OCI-LY7 (cell line): ENCODE measurements around the gene TMEM182. TPM values are rescaled to one million over a fixed set of nuclear protein-coding genes. Genes with fewer than 3 reads are reported as not detected.

ENCODE experiments used
- BruUV-seq: library from RNA; stranded (reverse); fragments of 400-500 nt; replicated peaks from 2 replicates; lab custom pipeline; 2021; lab: Mats Ljungman, UMichigan
- CTCF ChIA-PET: fragments of 300-600 bp; sonication (Branson Sonifier 250); formaldehyde crosslinking; loops from one replicate; lab custom pipeline; 2022; ENCODE audit warnings: antibody characterized with exemption; ENCODE audit not compliant: unreplicated experiment; lab: Charles Lee
- POLR2A ChIA-PET: fragments of 300-600 bp; sonication (Branson Sonifier 250); formaldehyde crosslinking; loops from one replicate; lab custom pipeline; 2022; ENCODE audit warnings: antibody characterized with exemption; lab: Charles Lee
- DNase-seq: peaks from one replicate; pipeline ENCODE4 v3.0.0-alpha.2; 2015; ENCODE audit warnings: low spot score
- H2AFZ ChIP-seq: fragments of 200-600 bp; sonication (generic), shearing (Covaris generic); 2 replicates; pipeline ENCODE4 v1.6.1; 2014; ENCODE audit warnings: mild to moderate bottlenecking, antibody characterized with exemption, low read length, moderate library complexity
- H3K27ac ChIP-seq: fragments of 200-600 bp; sonication (generic); 2 replicates; pipeline ENCODE4 v1.5.1; 2014; ENCODE audit warnings: mixed run types, low read depth, mild to moderate bottlenecking, moderate library complexity, low read length, inconsistent platforms; ENCODE audit not compliant: poor library complexity, severe bottlenecking
- H3K36me3 ChIP-seq: fragments of 200-600 bp; sonication (generic); 2 replicates; pipeline ENCODE4 v1.6.1; 2014; ENCODE audit warnings: mild to moderate bottlenecking, antibody characterized with exemption, low read length, moderate library complexity, mixed read lengths; ENCODE audit not compliant: insufficient read depth
- H3K4me1 ChIP-seq: fragments of 200-600 bp; sonication (generic); 2 replicates; pipeline ENCODE4 v1.5.1; 2014; ENCODE audit warnings: mild to moderate bottlenecking, low read length; ENCODE audit not compliant: insufficient read depth, poor library complexity, severe bottlenecking
- H3K4me2 ChIP-seq: fragments of 200-600 bp; sonication (generic); 2 replicates; pipeline ENCODE4 v1.6.1; 2014; ENCODE audit warnings: mild to moderate bottlenecking, low read length
- H3K4me3 ChIP-seq: fragments of 200-600 bp; sonication (generic); 2 replicates; pipeline ENCODE4 v1.5.1; 2014; ENCODE audit warnings: mild to moderate bottlenecking, low read depth, low read length; ENCODE audit not compliant: poor library complexity, severe bottlenecking
- H3K79me2 ChIP-seq: fragments of 200-600 bp; sonication (generic); 2 replicates; pipeline ENCODE4 v1.6.1; 2016; ENCODE audit warnings: low read depth, mild to moderate bottlenecking, low read length, moderate library complexity, mixed read lengths; ENCODE audit not compliant: insufficient read depth
- H3K9me2 ChIP-seq: fragments of 200-600 bp; sonication (generic); 2 replicates; pipeline ENCODE4 v1.6.1; 2016; ENCODE audit warnings: mild to moderate bottlenecking, low read length, mixed read lengths; ENCODE audit not compliant: insufficient read depth
- H3K9me3 ChIP-seq: fragments of 200-600 bp; sonication (generic); 2 replicates; pipeline ENCODE4 v1.6.1; 2014; ENCODE audit warnings: mild to moderate bottlenecking, mixed run types, low read length, mixed read lengths
- H4K20me1 ChIP-seq: fragments of 200-600 bp; sonication (generic); 2 replicates; pipeline ENCODE4 v1.6.1; 2014; ENCODE audit warnings: mild to moderate bottlenecking, antibody characterized with exemption, low read length, moderate library complexity, mixed read lengths; ENCODE audit not compliant: insufficient read depth
- CTCF ChIP-seq: fragments of 200-600 bp; sonication (generic); conservative IDR thresholded peaks from 2 replicates; pipeline ENCODE4 v1.5.1; 2014; ENCODE audit warnings: mild to moderate bottlenecking, antibody characterized with exemption, low read length, moderate library complexity, mixed read lengths
- EZH2phosphoT487 ChIP-seq: fragments of 200-600 bp; sonication (generic); IDR thresholded peaks from 2 replicates; pipeline ENCODE4 v1.6.1; 2018; ENCODE audit warnings: low read depth, borderline replicate concordance, mild to moderate bottlenecking, mixed run types, antibody characterized with exemption, low read length, moderate library complexity, mixed read lengths
- intact Hi-C: fragments of 100-400 bp; cut with micrococcal nuclease; formaldehyde crosslinking; loops from one replicate; pipeline ENCODE4 v1.10.0; 2022; ENCODE audit not compliant: unreplicated experiment
- total RNA-seq, 2 experiments: library from RNA; depleted of rRNA in 1 of 2; stranded (reverse); fragments of >200 nt in 1 of 2; shearing (Covaris generic) in 1 of 2; gene quantifications; 2 replicates each; pipeline ENCODE4 v1.2.3, GENCODE V29; 2014 to 2022

TMEM182 gene
- total RNA-seq, 2 experiments from 2014 or later = 2.1 to 3.2 TPM

- Histone ChIP-seq H3K4me1 (no peaks in the 10 kb centered on the region), H2AFZ (no peak overlapping the region), H3K4me2 (no peak overlapping the region), H3K9me2 (no peaks in the 10 kb centered on the region), H4K20me1 (no peaks in the 10 kb centered on the region), H3K79me2 (no peaks in the 10 kb centered on the region), H3K9me3 (no peaks in the 10 kb centered on the region), H3K36me3 (no peaks in the 10 kb centered on the region), H3K27ac (no peak overlapping the region), H3K4me3 (no peak overlapping the region)
- intact Hi-C loops = no loop called here
- TF ChIP-seq EZH2phosphoT487 = no peak
- no peak for TF ChIP-seq CTCF
- no TSS peak for BruUV-seq
- ChIA-PET CTCF (no interaction called here), POLR2A (interaction anchor here (0.5 kb wide), 1 partner anchor 84 kb away, joined by 3 read pairs; no protein-coding TSS in a partner anchor)
- no peak for DNase-seq
Measured at GRCh38 chr2:102782187-102782586, 20.4 kb downstream of the TMEM182 start.

GRCh38 chr2:102782933-102783332, 21.1 kb downstream of the TMEM182 start:
- TF ChIP-seq EZH2phosphoT487 (no peak), CTCF (no peak)
- Histone ChIP-seq H4K20me1 (no peaks in the 10 kb centered on the region), H3K4me2 (no peak overlapping the region), H3K4me3 (no peak overlapping the region), H3K36me3 (no peaks in the 10 kb centered on the region), H3K9me3 (no peaks in the 10 kb centered on the region), H3K9me2 (no peaks in the 10 kb centered on the region), H3K4me1 (no peaks in the 10 kb centered on the region), H2AFZ (no peak overlapping the region), H3K79me2 (no peaks in the 10 kb centered on the region), H3K27ac (no peak overlapping the region)
- POLR2A ChIA-PET = interaction anchor here (0.6 kb wide), 1 partner anchor 105 kb away, joined by 3 read pairs; no protein-coding TSS in a partner anchor
- DNase-seq = no peak
- intact Hi-C loops = no loop called here
- no TSS peak for BruUV-seq
- CTCF ChIA-PET = no interaction called here

GRCh38 chr2:102783506-102784183, 21.8 kb downstream of the TMEM182 start:
- ChIA-PET POLR2A (interaction anchor here (0.6 kb wide), 1 partner anchor 105 kb away, joined by 3 read pairs; no protein-coding TSS in a partner anchor), CTCF (no interaction called here)
- no peaks in the 10 kb centered on the region for H3K36me3 ChIP-seq
- BruUV-seq = no TSS peak
- H4K20me1 ChIP-seq = no peaks in the 10 kb centered on the region
- no peaks in the 10 kb centered on the region for H3K4me1 ChIP-seq
- no peak overlapping the region for H3K4me2 ChIP-seq
- H3K4me3 ChIP-seq = no peak overlapping the region
- no peaks in the 10 kb centered on the region for H3K9me3 ChIP-seq
- H3K79me2 ChIP-seq = no peaks in the 10 kb centered on the region
- intact Hi-C loops = no loop called here
- no peaks in the 10 kb centered on the region for H3K9me2 ChIP-seq
- H3K27ac ChIP-seq = no peak overlapping the region
- no peak overlapping the region for H2AFZ ChIP-seq
- DNase-seq = no peak
- TF ChIP-seq CTCF (no peak), EZH2phosphoT487 (no peak)
